GM12801 (cell line): ENCODE measurements around the gene DNAJB9.

Experiments used
- TF ChIP-seq, protein P1 (sequence below): IDR thresholded peaks from one replicate; pipeline ENCODE4 v1.5.1; 2011; ENCODE audit warnings: control low read depth; ENCODE audit not compliant: insufficient read length; ENCODE audit errors: extremely low read depth

Gene DNAJB9

DNA sequence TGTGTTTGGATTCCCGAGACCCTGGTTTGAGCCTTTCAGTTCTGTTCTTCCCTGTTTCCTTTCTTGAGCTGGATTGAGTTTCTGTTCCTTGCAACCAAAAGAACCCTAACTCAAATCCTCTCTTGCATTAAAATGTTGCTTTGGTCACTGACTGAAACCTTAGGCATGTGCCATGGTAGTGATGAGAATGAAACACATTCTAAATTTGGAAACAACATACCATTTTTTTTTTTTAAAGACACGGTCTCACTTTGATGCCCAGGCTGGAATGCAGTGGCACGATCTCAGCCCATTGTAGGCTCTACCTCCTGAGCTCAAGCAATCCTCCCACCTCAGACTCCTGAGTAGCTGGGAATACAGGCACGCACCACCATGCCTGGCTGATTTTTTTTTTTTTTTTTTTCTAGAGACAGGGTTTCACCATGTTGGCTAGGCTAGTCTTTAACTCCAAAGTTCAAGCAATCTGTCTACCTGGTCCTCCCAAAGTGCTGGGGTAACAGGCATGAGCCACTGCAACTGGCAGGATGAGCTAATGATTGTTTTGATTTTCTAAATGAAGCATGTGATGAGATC is 8.5 kb upstream of the DNAJB9 start:
- TF ChIP-seq, protein P1, sequence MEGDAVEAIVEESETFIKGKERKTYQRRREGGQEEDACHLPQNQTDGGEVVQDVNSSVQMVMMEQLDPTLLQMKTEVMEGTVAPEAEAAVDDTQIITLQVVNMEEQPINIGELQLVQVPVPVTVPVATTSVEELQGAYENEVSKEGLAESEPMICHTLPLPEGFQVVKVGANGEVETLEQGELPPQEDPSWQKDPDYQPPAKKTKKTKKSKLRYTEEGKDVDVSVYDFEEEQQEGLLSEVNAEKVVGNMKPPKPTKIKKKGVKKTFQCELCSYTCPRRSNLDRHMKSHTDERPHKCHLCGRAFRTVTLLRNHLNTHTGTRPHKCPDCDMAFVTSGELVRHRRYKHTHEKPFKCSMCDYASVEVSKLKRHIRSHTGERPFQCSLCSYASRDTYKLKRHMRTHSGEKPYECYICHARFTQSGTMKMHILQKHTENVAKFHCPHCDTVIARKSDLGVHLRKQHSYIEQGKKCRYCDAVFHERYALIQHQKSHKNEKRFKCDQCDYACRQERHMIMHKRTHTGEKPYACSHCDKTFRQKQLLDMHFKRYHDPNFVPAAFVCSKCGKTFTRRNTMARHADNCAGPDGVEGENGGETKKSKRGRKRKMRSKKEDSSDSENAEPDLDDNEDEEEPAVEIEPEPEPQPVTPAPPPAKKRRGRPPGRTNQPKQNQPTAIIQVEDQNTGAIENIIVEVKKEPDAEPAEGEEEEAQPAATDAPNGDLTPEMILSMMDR, result no peak

DNA sequence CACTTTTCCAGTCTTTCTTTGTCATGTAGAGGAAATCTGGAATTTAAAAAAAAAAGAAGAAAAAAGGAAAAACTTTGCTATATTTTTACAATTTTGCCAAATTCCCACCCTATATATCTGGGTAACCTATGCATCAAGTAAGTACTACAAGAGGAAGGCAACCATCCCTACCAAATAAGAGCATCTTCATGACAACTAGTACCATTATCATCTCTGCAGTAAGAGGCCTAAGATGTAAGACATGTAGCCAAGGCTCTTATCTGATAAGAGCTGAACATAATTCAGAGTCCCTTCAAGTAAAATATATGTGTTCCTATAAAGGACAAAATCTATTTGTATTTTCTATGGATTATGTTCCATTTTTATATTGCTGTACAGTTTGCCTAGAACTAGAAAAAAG is 3.7 kb upstream of the DNAJB9 start:
- TF ChIP-seq, protein P1, result no peak

DNA sequence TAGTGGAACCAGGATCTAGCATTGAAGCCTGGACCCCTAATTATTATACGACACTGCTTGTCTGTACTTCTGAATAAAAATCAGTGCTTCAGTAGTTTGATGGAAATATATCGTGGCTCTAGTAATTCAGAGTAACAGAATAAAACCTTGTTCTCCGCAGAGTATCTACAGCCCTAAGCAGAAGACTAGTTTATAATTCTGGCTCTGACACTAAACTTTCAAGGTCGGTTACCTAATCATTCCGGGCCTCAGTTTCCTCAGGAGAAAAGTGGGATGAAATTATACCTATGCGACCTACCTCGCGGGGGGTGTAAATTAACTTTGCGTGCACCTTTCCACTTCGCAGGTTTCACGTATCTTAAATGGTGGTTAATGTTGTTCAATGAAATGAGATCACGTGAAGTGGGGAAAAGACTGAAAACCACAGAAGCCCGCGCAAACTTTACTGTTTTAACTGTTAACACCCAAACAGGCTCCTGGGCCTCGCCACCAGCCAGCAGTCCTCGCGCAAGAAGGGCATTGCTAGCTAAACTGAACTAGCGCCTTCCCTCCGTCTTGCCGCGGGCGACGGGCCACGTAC is 783 bp upstream of the DNAJB9 start:
- TF ChIP-seq, protein P1, result no peak

DNA sequence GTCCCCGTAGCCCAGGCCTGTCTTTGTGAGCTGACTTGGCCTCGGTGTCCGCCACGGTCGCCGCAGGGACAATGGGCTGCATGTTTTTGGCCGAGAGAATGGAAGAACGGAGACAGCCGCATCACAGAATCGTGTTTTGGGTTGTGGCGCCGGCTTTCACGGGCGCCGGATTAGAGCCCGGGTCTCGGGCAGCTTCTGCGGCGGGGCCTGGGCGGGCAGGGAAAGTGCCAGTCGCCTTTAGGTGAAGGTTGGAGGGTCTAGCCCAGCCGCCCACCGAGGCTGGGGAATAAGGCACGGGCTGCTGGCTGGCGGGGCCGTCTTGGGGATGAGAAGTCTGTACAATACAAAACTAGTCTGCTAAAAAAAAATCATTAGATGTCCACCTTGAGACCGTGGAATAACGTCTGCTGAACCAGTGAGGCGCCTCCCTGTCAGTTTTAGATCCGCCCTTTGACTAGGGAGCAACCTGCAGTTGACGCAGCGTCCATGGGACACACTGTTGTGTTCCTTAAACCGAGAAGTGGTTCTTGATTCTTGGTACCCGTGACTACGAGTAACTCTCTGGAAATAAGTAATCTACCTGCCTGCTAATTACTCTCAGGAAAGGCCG is 577 bp downstream of the DNAJB9 start:
- TF ChIP-seq, protein P1, result no peak

DNA sequence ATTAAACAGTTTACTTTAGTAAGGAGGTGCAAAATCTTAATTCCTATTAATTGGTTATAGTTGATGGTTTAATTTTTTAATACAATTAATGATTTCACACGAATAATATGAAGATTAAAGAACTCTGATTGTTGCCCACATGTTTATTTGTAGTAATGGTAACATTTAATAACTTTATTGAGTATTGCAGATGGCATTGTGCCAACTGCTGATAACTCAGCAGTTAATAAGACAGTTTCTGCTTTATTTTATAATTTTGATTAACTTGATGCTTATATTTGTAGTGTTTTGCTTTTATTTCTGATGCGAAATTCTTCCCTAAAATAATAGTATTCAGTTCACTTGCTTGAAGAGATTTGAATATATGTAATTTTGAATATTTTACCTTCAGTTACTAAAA is 2.8 kb downstream of the DNAJB9 start:
- TF ChIP-seq, protein P1, result no peak

DNA sequence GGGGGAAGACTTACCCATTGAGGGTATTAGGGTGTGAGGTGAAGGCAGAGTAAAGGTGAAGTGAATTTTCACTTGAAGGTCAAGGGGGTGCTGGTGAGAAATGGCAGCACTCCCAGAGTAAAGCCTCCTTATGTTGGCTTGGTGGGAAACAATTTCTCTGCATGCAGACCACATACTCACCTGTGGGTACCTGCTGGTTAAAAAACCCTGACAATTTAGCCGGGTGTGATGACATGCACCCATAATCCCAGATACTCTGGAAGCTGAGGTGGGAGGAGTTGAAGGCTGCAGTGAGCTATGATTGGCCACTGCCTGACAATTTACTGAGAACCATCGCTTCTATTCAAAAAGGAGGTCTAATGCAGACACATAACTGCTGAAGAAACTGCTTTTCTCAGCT is 5.5 kb downstream of the DNAJB9 start:
- TF ChIP-seq, protein P1, result no peak

DNA sequence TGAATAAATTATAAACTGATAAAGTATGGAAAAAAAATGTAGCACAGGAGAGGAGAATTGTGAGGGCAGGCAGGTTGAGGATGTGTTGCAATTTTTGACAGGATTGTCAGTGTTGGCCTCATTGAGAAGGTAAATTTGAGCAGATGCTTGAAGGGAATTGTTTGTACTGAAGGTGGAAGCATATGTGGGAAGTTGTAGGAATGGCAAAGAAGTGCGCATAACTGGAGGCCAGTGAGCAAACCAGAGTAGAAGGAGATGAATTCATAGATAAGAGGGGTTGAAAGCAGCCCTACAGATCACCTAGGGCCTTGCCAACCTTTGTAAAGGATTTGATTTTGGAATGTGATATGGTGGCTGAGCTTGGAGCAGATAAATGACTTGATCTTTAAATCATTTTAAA is 6.4 kb downstream of the DNAJB9 start:
- TF ChIP-seq, protein P1, result no peak
